Activated effector memory CD4-positive, alpha-beta T cell treated with anti-CD3 and anti-CD28 coated beads, Interleukin-2, amount 50 U/mL, for 16 hours (primary cell): ENCODE data around the gene CHFR.
"Not testable (repeated sequence)": the region's sequence is repeated elsewhere in the genome, so short reads cannot be mapped to it uniquely, and the experiment has no call there.

Source experiments
- DNase-seq: peaks from one replicate; pipeline ENCODE4 v3.0.0-alpha.2; 2020

The CHFR gene

DNA sequence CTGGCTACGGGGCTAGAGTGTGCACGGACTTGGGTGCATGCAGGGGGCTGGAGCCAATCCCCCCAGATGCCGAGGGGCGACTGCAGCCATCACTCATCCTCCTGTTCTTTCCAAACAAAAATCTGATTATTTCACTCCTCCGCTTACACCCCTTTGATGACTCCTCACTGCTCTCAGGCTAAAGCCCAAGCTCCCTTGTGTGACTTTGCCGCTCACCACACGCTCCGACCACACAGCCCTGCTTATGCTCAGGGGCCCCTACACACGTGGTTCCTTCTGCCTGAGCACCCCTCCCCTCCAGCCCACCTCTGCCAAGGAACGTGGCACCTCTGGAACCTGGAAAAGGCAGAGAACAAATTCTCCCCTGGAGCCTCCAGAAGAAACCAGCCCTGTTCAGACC is 13.7 kb downstream of the CHFR start:
- no peak for DNase-seq

GRCh38 chr12:132872975-132873421 is 14.4 kb downstream of the CHFR start:
- no peak for DNase-seq

- DNase-seq: no peak
These were observed 15.1 kb downstream of the CHFR start for GRCh38 chr12:132872073-132872855.

- DNase-seq: no peak
These were observed 17.9 kb downstream of the CHFR start for GRCh38 chr12:132869551-132869950.

DNA sequence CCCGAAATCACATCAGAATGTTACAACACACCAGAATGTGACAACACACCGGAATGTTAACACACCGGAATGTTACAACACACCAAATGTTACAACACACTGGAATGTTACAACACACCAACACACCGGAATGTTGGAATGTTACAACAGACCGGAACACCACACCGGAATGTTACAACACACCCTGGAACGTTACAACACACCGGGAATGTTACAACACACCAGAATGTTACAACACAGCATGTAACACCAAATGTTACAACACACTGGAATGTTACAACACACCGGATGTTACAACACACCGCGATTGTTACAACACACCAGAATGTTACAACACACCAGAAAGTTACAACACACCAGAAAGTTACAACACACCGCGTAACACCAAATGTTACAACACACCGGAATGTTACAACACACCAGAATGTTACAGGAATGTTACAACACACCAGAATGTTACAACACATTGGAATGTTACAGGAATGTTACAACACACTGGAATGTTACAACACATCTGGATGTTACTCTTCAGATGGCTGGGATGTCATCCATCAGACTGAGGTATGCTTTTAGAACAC is 21.1 kb downstream of the CHFR start:
- DNase-seq: no peak

- no peak for DNase-seq
These were observed 25.8 kb downstream of the CHFR start for GRCh38 chr12:132861558-132861957.

DNA sequence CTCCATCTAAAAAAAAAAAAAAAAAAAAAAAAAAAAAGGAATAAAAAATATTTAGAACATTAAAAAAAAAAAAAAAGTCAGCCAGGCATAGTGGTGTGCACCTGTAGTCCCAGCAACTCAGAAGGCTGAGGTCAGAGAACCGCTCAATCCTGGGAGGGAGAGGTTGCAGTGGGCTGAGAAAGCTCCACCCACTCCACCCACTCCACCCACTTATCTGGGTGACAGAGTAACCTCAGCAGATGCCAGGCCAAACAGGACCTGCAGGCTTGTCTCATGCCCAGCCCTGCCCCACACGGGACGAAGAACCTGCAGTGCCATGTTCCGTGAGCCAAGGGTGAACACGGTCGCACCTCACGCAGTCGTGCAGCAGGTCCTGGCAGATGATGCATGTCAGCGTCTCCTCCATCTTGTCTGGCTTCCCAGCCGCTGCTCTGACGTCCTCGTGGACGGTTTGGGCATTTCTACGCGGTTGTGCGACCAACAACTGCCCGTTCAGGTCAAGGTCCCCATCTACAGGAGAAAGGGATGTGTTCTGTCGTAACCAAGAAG is 28.6 kb downstream of the CHFR start:
- no peak for DNase-seq

DNA sequence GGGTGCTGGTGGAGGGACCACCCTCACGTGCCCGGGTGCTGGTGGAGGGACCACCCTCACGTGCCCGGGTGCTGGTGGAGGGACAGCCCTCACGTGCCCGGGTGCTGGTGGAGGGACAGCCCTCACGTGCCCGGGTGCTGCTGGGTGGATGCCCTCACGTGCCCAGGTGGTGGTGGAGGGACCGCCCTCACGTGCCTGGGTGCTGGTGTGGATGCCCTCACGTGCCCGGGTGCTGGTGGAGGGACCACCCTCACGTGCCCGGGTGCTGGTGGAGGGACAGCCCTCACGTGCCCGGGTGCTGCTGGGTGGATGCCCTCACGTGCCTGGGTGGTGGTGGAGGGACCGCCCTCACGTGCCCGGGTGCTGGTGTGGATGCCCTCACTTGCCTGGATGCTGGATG is 30.4 kb downstream of the CHFR start:
- DNase-seq: not testable (repeated sequence)

DNA sequence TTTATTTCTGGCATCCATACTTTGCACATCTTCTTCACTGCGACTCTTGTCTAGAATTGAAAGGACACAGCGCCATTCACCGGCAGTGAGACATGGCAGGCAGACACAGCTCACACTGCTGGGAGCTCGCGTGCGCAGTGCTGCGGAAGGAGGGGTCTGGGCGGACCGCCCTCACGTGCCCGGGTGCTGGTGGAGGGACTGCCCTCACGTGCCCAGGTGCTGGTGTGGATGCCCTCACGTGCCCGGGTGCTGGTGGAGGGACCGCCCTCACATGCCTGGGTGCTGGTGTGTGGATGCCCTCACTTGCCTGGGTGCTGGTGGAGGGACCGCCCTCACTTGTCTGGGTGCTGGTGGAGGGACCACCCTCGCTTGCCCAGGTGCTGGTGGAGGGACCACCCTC is 30.8 kb downstream of the CHFR start:
- DNase-seq: no peak

GRCh38 chr12:132855211-132855610 is 32.2 kb downstream of the CHFR start:
- DNase-seq: not testable (repeated sequence)

DNA sequence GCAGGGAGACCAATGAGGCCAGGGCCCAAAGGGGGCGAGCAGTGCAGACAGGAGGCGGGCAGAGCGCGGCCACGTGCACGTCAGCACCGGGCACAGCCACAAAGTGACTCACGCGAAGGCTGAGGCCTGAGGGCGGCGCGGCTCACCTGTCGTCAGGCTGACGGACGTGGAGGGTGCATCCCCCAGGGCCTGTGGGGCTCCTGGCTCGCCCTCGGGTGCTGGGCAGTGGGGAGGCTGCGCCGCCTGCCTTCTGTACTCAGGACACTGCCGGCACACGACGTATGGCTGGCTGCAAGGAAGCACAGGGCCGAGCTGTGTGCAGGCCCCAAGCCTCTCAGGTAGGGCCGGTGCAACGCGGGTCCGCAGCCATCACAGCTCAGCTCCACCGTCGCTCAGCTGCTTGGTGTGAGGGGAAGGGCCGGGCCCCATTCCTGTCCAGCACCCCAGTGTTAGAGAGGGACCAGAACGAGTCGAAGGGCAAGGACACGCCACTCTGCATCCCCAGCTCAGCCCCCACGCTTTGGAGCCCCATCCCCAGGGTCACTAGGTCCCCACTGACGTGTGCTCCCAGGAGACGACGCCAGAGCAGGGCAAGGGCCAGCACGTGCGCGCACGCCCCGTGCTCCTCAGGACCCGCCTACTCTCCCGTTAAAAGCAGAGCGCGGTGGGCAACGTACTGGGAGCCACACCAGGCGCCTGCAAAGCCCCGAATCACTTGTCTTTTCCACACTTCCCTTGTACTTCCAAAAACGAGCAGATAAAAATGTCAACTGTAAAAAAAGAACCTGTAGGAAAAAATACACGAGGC is 33.9 kb downstream of the CHFR start:
- DNase-seq: no peak

DNA sequence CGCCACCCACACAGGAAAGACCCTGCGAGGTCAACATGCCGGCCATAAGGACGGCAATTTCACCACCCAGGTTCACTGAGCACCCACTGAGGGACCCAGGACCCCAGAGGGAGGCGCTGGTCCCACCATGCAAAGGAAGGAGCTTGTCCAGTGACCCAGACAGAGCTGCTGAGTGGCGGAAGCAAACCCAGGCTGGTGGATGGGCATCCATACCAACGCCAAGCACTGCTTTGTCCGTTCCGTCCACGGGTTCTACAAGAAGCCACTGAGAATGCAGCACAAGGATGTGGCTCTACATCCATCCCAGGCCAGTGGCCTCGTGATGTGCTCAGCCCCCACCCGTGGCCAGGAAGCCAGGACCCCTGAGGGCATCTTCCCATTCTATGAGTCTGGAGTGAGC is 34.9 kb downstream of the CHFR start:
- DNase-seq: no peak

DNA sequence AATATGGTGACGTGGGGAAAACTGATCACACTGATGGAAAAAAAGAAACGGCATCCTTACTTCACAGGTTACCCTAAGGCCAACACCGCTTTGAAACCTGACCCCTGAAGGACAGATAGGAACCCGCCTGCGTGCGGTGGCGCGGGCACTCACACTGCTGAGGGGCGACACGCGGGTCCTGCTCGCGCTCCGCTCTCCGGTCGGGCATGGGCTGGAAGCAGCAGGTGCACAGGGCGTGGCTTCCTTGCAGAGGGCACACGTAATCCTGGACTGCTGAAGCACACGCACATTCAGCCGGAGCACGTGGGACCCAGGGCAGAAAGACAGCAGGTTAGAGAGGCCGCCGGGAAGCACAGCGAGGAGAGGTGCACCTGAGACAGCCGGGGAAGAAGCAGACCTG is 35.9 kb downstream of the CHFR start:
- DNase-seq: no peak

- no peak for DNase-seq
These were observed 37.1 kb downstream of the CHFR start for GRCh38 chr12:132850291-132850690.

DNA sequence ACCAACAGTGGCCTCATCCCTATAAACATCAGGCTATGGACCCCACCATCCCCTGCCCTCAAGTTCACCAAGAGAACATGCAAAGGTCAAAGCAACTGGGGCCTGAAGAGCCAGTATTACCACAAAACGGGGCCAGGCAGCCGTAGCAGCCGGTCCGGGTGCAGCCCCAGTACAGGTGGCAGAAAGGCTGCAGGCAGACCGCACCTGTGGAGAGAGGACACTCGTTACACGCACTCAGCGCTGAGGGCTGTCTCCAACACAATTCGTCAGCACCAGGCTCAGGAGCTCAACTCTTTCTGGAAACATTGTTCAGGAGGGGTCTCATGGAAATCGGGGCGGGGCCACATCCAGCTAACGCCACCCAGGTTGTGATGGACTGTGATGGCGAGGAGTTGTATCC is 38.9 kb downstream of the CHFR start:
- no peak for DNase-seq

GRCh38 chr12:132847363-132848356 is 39.7 kb downstream of the CHFR start:
- DNase-seq: no peak

- DNase-seq: not testable (repeated sequence)
These were observed 42.7 kb downstream of the CHFR start for GRCh38 chr12:132844681-132845080.

- DNase-seq: no peak
These were observed 44.9 kb downstream of the CHFR start for GRCh38 chr12:132842449-132843045.

DNA sequence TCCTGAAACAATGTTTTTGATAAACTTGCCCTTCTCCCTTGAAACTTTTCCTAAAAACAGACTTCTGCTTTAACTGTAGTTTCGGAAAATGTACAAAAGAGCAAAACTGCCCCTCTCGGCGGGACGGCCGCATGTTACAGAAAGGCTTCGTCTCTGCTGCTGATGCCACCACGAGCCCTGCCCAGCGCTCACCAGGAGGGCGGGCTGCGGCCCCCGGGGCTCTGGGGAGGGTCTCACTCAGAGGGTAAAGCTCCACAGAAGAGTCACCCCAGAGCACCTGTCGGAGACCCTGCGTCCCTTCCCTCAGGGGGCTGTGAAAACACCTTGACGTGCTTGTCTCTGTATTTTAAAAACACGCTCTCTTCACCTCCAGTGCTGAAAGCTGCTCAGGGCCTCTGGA is 46.3 kb downstream of the CHFR start:
- no peak for DNase-seq

DNA sequence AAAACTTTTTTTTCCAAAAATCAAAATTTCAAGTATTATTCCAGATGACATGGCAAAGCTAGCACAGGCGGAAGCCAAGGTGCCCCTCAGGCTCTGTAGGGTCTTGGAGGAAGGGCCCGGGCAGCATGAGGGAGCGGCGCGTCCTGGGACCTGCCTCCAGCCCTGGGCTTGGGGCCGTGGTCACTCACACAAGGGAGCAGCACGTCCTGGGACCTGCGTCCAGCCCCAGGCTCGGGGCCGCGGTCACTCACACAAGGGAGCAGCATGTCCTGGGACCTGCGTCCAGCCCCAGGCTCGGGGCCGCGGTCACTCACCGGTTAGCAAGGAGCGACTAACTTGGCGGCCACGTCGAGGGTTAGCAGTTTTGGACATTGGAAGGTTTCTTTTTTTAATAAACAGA is 46.9 kb downstream of the CHFR start:
- no peak for DNase-seq

DNA sequence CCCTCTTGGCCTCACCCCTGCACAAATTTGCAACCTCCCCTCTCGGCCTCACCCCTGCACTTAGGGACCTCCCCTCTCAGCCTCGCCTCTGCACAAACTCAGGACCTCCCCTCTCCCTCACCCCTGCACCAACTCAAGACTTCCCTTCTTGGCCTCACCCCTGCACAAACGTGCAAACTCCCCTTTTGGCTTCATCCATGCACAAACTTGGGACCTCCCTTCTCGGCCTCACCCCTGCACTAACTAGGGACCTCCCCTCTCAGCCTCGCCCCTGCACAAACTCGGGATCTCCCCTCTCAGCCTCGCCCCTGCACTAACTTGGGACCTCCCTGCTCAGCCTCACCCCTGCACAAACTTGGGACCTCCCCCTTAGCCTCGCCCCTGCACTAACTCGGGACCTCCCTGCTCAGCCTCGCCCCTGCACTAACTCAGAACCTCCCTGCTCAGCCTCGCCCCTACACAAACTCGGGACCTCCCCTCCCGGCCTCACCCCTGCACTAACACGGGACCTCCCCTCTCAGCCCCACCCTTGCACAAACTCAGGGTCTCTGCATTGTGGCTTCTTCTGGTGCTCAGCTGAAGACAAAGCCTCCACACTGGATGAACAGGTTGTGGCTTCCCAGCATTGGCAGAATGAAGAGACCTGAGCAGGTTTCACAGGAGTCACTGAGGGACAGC is 47.7 kb downstream of the CHFR start:
- DNase-seq: no peak
